A673 (cell line): Measurements from ENCODE around the gene RNF223.

Experiments
- EZH2 ChIP-seq: fragments of 200-600 bp; sonication (generic); IDR thresholded peaks from 2 replicates; pipeline ENCODE4 v1.6.1; 2017; ENCODE audit warnings: borderline replicate concordance, low read depth, mild to moderate bottlenecking, mixed read lengths, antibody characterized with exemption, low read length; ENCODE audit not compliant: poor library complexity, severe bottlenecking
- TF ChIP-seq, protein P1 (sequence below): fragments of 300-800, 200-600 bp; sonication (generic); conservative IDR thresholded peaks from 2 replicates; pipeline ENCODE4 v1.5.1; 2017; ENCODE audit warnings: low read depth, mild to moderate bottlenecking, antibody characterized with exemption, low read length, moderate library complexity, mixed read lengths

DNA sequence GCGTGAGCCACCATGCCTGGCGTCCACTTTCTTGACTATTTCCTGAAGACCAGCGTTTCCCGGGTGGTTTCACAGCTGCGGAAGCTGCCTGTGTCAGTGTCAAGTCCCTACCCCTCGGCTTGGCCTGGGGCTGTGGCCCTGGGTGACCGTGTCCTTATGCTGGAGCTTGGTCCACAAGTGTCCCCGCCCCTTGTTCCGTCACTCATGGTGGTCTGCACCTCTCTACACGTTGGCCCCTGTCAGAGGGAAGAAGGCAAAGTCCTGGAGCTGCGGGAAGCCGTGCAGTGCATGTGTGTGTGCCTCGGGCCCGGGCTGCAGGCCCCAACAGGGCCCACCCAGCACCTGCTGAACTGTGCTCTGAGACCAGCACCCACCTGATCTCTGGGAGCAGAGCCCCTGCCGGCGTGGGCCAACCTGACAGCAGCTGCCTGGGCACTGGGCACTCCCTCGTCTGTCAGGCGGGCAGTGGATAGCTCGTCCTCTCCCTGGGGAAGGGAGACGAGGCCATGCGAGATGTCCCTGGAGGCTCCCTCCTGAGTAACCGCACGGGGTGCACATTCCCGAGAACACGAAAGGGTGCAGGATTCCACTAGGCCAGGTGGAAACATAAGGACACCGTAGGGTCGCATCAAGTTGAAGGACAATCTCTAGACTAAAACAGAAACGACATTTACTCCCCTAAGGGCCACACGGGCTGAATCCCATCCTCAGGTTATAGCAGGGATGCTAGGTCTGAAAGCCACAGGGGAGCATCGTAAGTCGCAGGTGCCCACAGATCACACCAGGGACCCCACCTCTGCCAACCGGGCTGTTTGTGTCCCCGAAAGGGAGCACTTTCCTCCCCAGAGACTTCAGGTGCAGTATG, 44.1 kb upstream of the RNF223 start:
- TF ChIP-seq, protein P1, sequence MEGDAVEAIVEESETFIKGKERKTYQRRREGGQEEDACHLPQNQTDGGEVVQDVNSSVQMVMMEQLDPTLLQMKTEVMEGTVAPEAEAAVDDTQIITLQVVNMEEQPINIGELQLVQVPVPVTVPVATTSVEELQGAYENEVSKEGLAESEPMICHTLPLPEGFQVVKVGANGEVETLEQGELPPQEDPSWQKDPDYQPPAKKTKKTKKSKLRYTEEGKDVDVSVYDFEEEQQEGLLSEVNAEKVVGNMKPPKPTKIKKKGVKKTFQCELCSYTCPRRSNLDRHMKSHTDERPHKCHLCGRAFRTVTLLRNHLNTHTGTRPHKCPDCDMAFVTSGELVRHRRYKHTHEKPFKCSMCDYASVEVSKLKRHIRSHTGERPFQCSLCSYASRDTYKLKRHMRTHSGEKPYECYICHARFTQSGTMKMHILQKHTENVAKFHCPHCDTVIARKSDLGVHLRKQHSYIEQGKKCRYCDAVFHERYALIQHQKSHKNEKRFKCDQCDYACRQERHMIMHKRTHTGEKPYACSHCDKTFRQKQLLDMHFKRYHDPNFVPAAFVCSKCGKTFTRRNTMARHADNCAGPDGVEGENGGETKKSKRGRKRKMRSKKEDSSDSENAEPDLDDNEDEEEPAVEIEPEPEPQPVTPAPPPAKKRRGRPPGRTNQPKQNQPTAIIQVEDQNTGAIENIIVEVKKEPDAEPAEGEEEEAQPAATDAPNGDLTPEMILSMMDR = no peak
- no peak for TF ChIP-seq EZH2
